GM18520 (cell line): Measurements from ENCODE around the gene CEP170.

ENCODE experiments used
- ATAC-seq: cut with Tn5 transposase; IDR thresholded peaks from one replicate; pipeline ENCODE4 v1.9.1; 2021; ENCODE audit not compliant: unreplicated experiment

CEP170 gene

DNA sequence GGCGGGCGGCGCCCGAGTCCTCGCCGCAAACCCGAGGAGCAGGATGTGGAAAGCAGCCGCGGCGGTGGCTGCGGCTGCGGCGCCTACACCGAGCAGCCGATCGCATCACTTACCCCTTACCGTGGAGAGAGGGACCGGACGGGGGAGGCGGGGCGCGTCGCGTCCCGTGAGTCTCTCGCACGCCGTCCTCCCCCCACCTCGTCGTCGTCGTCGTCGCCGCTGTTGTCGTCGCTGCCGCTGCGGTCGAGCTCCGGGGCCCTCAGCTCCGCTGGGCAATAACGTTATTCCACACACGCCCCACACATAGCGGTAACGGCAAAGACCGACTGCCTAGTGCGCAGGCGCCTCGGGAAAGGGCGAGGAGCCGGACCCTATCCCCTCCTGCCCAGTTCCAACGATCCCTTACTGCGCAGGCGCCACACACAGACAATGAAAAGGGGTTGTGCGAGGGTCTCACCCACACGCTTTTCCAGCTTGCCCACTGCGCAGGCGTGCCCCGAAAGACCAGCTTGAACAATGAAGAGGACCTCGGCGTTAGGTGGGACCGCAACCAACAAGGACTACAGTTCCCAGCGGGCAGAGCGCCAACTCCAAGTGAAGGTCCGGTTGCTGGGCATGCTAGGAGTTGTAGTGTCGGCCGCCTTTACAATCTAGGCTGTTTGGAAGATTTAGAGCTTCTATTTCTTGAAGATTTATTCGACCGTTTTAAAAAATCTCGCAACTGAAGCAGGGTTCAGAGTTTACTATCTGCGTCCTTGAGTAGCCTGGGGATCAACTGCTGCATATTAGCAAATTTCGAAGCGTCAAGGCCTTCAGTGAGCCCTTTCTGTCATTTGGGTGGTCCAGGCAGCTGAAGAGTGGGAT, at the start of gene CEP170:
Gene CEP170, minus strand, starts transcription at position 355 of the 864 bp plus-strand sequence. CDS start 30,001 bp downstream, outside the sequence.
- peak; percentile 29 for ATAC-seq

DNA sequence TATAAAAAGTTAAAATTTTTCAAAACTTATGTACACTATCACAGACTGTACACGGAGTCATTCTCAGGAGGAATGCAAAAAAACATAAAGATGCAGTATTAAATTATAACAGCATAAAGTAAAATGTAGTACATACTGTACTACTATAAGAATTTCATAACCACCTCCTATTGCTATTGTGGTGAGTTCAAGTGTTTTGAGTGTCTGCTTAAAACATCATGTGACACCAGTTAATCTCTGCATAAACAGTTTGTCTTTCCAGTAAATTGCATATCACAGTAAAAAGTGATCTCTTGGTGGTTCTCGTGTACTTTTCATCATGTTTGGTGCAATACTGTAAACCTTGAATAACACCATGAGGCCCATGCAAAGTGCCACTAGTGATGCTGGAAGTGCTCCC, 46.0 kb upstream of the CEP170 start:
- no peak for ATAC-seq

DNA sequence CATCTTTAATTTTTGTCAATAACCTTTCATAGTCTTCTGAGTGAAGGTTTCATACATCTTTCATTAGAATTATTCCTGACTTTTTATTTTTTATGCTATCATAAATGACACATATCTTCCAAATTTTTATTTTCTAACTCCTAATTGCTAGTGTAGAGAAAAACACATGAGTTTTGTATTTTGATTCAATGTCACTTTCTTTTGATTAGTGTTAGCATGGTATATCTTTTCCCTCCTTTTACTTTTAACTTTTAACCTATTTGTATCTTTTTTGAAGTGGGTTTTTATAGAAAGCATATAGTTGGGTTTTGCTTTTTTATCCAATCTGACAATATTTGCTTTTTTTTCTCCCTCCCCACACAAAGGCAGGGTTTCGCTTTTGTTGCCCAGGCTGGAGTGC, 44.0 kb upstream of the CEP170 start:
- ATAC-seq = no peak

DNA sequence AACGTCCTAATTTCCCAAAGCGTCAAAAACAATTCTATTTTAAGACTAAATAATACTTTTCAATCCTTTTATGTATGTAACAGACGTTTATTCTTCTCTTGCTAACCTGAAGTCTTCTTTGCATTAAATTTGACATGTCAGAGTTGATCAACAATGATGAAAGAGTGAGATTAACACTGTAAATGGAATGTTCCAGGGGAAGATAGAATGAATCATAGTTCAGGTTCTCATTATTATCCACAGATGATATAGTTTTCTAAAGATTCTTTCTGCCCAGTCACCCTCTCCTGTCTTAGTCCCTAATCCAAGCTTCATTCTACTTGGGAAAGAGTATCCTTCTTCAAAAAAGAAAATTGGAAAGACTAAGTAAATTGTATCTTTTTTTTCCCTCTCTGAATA, 39.6 kb upstream of the CEP170 start:
- ATAC-seq = no peak

DNA sequence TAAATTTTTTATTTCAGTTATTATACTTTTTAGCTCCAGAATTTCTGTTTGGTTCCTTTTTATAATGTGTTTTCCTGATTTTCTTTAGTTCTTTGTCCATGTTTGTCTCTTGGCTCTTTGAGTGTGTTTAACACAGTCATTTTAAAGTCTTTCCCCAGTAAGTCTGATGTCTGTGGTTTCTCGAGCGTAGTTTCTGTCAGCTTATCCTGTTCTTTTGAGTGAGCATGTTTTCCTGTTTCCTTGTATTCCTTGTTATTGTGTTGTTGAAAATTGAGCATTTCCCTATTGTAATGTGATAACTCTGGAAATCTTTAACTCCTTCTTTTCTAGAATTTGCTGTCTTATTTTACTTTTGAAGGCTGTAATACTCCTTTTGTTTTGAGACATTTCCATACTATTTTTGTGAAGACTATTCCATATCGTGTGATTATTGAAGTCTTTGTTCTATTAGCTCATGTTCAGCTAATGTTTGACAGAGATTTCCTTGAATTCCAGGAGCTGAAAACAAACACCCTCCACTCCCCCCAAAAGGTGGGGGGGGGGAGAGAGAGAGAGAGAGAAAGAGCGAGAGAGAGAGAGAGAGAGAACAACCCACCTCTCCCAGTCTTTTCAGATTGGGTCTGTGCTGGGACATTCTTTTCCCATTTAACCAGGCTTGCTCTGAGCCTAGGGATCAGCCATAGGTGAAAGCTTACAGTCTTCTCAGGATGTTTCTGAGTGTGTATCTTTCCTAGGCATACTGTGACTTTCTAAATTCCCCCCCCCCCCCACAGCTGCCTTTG, 39.1 kb upstream of the CEP170 start:
- no peak for ATAC-seq

DNA sequence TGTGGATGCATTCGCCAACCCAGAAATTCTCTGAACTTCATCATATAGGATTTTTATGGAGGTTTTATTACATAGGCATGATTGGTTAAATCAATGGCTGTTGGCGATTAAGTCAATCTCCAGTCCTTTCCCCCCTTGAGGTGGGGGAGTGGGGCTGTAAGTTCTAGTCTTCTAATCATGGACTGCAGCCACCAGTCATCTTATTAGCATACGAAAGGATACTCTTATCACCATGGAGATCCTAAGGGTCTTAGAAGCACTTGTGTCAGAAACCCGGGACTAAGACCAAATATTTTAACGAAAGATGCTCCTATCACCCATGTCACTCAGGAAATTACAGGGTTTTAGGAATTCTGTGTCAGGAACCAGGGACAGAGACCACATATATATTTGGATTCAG, 37.0 kb upstream of the CEP170 start:
- no peak for ATAC-seq

DNA sequence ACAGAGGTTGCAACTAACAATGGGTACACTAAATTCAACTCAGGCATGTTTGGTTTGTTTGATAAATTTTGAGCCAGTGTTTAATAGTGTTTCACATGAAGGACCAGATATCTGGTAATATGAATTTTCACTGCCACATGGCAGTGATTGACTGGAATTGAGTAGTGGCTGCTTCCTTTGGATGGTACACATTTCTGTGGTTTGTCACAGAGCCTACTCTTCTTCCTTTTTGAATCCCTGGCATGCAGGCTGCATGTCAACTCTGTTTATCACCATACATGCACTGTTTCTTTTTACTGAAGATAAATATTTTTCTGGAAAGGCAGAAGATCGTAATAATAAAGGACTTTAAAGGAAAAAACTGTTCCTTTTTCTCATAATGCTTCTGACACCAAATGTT, 36.2 kb upstream of the CEP170 start:
- ATAC-seq = no peak

DNA sequence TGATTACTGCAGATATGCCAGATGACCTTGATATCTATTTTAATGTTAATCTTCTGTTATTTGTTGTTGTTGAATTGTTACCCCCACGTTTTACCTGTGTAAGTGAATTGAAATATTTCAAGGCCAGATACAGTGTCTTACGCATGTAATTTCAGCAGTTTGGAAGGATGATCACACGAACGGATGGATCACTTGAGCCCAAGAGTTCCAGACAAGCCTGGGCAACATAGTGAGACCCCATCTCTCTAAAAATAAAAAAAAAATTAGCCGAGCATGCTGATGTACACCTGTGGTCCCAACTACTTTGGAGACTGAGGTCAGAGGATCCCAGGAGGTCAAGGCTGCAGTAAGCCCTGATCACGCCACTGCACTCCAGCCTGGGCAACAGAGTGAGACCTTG, 33.0 kb upstream of the CEP170 start:
- ATAC-seq = no peak

DNA sequence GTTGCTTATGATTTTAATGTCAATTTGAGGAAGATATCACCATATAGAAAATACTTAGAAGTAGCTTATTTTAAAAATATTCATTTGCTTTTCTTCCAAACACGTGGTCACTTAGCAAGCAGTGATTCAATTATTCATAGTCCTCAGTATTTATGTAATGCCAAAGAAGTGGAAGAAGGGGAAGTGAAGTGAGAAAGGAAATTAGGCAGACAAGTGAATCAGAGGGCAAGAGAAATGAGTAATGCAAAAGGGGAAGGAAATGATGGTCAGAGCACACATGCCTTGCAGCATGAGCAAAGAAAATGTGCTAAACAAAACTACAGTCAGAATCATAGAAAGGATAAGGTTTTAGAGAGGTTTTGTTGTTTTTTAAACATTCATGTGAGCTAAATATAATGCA, 32.6 kb upstream of the CEP170 start:
- ATAC-seq = peak; percentile 87

DNA sequence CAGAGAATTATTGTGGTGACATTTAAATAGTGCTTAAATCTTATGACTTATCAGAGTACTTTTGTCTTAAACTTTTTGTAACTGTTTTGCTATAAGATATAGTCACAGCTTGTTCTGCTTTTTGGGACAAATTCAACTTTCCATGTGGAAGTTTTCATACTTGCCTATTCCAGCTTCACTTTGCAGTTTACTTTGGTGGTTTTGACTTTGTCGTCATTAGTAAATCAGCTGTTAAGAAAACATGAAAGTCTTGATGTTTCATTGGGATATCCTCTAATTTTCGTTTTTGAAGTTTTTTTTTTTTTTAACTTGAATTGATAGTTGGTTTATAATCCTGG, 32.0 kb upstream of the CEP170 start:
- ATAC-seq = no peak

DNA sequence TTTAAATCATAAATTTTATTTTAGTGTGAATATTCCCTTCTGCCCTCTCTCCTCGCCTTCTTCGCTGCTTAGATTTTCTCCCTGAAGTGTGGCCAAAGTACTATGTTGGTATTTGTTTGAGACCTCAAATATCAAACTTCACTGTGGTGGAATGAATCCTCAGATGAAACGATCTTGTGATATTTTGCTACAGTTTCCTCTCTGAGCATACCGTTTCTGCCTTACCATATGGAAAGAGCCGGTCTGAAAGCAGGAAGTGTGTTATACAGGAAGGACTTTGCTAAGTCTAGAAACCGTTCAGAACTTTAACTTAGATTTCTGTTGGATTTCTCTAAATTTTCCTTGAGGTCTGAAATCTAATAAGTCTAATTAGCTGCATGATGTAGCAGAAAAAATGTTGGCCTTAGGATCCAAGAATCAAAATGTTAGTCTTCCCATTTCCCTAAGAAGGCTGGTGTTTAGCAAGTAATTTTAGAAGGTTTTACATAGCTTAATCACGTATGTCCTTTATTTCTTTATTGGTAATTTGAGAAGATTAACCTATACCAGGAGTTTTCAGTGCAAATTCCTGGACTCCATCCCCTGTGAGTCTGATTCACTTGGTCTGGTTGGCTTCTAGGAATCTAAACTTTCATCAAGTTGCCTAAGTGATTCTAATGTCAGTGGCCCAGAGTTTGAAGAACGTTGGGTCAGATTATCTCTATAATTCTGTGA, 31.5 kb upstream of the CEP170 start:
- ATAC-seq = no peak

DNA sequence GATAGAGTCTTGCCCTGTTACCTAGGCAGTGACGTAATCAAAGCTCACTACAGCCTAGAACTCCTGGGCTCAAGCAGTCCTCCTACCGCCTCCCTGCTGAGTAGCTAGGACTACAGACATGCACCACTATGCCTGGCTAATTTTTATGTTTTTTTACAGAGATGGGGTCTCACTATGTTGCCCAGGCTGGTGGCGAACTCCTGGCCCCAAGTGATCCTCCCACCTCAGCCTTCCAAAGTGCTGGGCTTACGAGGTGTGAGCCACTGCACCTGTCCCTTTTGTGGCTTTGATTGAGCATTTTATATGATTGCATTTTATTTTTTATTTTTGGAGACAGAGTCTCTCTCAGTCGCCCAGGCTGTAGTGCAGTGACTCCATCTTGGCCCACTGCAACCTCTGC, 26.6 kb upstream of the CEP170 start:
- no peak for ATAC-seq

DNA sequence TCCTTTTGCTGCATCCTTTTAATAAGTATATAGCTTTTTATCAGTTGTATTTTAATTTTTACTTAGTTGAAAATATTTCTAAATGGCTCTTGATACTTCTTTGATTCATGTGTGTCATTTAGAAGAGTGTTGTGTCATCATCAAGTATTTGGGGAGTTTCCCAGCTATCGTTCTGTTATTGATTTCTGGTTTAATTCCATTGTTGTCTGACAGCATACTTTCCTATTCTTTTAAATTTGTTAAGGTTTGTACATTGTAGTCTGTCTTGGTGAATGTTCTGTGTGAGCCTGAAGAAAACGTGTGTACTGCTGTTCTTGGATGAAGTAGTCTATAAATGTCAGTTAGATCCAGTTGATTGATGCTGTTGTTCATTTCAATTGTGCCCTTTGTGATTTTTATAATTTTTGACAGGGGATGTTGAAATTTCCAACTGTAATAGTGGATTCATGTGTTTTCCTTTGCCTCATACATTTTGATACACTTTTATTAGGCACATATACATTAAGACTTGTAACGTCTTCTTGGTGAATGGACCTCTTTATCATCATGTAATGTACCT, 25.6 kb upstream of the CEP170 start:
- ATAC-seq = no peak

DNA sequence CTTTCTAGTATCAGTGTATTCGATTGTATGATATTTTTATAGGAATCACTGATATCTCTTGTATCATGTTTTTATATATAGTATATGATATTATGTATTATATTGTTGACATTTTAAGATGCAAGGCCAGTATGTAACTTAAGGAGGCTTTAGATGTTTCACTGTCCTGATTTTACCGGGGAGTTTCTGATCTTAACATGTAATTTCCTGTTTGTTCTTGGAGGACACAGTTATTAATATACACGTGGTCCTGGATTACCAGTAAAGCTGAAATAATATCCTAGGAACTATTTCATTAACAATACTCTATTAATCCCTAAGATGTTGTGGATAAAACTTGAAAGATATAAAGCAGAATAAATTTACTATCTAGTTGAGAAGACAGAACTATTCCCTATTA, 20.2 kb upstream of the CEP170 start:
- no peak for ATAC-seq

DNA sequence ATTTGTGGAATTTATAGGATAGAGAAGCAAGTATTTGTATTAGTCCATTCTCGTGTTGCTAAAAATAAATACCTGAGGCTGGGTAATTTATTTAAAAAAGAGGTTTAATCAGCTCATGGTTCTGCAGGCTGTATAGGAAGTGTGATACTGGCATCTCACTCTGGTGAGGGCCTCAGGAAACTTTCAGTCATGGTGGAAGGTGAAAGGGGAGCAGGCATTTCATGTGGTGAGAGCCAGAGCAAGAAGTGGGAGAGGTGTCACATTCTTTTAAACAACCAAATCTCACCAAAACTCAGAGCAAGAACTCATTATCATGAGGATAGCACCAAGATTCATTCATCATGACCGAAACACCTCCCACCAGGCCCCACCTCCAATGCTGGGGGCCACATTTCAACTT, 18.9 kb upstream of the CEP170 start:
- no peak for ATAC-seq

DNA sequence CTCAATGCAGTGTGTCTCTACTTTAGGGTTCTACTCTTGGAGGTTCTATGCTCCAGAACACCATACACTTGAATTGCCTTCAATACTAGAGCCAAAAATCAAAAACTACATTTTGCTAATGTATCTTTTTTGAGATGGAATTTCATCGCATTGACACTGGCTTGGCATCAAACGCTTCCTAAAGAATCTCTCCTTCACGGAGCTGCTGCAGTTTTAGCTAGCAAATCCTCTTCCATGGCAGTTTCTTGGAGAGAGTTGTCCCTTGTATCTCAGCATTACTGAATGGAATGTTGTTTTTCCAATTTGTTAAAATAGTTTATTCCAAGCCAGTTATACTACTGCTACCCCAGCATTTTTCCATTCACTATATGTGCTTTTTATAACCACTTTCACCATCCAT, 18.4 kb upstream of the CEP170 start:
- ATAC-seq = no peak

DNA sequence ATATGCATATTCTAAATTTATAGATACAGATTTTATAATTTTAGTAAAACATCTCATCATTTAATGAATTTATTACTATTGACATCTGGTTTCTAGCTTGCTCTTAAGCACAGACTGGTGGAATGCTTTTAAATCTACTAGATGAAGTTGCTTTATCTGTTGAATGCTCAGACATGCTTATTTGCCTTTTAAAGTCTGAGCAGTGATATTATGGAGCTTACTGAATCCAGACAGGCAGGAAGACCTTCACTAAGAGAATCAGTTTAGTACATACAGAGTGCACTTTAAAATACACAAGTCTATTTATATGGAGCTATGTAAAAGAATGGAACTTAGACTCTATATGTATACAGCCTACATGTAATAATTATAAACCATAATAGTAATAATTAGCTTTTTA, 17.3 kb upstream of the CEP170 start:
- no peak for ATAC-seq

DNA sequence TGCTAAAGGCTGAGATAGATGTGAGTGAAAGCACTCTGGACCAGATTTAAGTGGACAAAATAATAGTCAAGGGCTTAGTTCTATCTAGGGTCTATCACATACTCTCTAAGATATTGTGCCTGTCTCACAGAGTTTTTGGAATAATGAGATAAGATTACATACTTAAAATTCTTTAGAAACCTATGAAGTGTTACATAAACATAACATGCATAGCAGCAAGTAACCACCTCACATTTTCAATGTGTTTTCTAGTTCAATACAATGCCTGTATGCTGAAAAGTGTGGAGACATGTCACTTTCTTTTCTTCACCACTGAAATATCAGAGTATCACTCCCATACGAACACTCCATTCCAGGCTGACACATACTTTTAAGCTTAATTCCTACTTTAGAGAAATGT, 16.9 kb upstream of the CEP170 start:
- ATAC-seq = no peak

DNA sequence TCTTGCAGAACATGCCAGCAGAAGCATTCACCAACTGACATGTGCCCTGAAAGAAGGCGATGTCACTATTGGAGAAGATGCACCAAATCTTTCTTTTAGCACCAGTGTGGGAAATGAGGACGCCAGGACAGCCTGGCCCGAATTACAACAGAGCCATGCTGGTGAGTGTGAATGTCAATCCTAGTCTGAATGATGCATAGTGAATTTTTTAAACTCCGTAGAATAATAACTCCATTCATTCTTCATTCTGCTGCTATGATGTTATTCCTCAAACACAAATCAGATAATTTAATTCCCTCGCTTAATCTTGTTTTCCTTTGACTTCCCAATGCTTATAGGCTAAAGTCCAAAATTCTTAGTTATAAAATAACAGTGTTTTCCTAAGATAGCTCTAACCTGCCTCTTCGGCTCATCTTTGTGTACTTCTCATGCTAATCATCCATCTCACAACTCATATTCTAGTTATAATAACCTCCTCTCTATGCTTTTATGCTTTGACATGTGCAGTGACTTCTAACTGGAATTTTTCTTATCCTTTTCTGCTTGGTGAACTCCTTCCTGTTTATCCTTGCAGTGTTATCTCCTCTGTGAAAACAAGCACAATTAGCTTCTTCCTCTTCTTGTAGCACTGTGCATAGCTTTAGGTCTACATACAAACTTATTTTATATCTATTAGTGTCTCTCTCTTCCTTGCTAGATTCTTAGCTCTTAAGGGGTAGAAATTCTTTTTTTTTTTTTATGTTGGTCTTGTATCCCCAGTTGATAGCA, 15.2 kb upstream of the CEP170 start:
- ATAC-seq = no peak

DNA sequence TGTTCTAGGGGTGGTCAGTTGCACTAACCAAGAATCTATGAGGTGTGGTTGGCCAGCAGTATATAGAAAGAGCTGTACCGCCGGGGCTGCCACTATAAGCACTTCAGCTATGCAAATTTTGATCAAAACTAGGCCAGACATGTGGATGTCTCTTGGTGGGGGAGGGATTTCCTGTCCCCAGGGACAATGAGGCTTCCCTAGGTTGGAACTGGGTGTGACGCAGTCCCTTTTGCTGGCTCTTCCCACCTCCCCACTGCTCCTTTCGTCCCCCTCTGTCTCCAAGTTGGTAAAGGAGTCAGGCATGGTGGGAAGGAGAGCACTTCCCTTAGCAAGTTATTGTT, 14.3 kb upstream of the CEP170 start:
- no peak for ATAC-seq
